HG03342 (cell line): ENCODE results near the gene PI4KA.
A peak's percentile ranks its signal among the peaks of the same experiment; 100 is the strongest.
"Not testable (repeated sequence)": the region's sequence is repeated elsewhere in the genome, so short reads cannot be mapped to it uniquely, and the experiment has no call there.

Experiments used
- ATAC-seq: cut with Tn5 transposase; IDR thresholded peaks from one replicate; pipeline ENCODE4 v1.9.1; 2021; ENCODE audit warnings: mild to moderate bottlenecking, moderate library complexity; ENCODE audit not compliant: unreplicated experiment

Gene PI4KA

DNA sequence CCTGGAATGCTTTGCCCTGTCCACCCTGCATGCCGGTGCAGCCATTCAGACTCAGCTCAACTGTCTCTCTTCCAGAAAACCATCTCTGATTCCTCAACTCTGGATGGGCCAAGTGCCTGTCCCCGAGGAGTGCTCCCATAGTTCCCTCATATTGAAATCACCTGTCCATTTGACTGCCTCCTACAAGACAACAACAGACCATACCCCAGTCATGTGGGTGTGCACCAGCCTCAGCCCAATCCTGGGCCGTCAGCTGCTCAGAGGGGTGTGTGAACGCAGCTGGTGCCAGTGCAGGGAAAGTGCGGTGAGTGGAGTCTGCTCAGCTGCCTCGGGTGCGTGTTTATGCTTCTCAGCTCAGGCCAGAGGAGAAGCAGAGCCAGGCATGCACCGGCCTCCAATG, 126.2 kb downstream of the PI4KA start:
- not testable (repeated sequence) for ATAC-seq

GRCh38 chr22:20729194-20729593, 129.4 kb downstream of the PI4KA start:
- no peak for ATAC-seq

GRCh38 chr22:20728523-20729190, 130.0 kb downstream of the PI4KA start:
- ATAC-seq = no peak

GRCh38 chr22:20727118-20728015, 131.2 kb downstream of the PI4KA start:
- ATAC-seq = no peak

DNA sequence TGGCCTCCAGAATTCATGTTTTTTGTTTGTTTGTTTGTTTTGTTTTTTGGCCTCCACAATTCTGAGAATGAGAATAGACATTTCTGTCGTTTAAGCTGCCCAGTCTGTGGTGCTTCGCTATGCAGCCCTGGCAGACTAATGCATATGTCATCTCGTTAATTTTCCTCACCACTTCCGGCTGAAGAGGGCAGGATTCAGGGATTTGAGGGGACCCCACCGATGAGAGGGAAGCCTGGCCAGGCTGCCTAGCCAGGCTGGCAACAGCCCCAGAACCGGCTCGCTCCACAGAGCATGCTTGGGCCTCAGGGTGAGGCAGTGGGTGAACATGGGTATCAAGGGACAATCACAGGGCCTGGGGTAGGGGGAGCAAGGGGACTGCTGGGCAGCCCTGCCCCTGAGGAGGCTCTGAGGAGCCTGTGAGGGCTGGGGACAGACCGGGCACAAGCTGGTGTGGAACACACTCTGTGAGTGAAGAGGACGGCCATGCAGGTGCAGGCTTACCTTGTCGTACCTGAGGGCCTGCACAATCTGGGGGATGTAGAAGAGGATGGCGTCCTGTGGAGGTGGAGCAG, 132.5 kb downstream of the PI4KA start:
- ATAC-seq = no peak

DNA sequence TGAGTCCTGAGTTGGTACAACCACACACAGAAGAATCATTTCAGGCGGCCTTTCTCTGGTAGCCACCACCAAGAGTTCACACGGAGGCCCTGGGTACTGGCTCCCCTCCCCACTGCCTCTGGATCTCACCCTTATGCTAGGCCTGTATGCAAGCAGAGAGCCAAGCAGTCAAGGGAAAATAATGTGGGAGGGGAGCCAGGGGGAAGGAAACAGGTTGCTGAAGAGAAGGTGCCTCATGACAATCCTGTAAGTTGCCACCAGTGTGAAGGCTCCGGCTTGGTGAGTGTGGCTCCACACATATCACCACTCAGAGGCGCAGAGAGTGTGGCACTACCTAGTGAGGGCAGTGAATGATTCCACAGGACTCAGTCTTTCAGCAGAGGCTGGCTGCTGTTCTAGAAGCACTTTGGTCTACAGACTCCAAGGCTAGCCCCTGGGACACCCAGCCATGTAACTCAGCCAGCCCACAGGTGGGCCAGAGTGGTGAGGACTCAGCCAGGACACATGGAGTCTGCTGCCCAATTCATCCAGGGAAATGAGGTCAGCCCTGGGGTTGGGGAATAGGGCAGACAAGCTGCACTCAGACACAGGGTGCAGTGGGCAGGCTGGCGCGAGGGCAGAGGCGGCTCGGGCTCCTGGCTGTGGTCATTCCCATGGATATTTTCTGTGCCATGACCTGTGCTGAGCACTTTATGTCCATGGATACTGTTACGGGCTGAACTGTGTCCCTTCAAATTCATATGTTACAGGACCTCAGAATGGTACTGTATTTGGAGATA, 133.7 kb downstream of the PI4KA start:
- no peak for ATAC-seq

DNA sequence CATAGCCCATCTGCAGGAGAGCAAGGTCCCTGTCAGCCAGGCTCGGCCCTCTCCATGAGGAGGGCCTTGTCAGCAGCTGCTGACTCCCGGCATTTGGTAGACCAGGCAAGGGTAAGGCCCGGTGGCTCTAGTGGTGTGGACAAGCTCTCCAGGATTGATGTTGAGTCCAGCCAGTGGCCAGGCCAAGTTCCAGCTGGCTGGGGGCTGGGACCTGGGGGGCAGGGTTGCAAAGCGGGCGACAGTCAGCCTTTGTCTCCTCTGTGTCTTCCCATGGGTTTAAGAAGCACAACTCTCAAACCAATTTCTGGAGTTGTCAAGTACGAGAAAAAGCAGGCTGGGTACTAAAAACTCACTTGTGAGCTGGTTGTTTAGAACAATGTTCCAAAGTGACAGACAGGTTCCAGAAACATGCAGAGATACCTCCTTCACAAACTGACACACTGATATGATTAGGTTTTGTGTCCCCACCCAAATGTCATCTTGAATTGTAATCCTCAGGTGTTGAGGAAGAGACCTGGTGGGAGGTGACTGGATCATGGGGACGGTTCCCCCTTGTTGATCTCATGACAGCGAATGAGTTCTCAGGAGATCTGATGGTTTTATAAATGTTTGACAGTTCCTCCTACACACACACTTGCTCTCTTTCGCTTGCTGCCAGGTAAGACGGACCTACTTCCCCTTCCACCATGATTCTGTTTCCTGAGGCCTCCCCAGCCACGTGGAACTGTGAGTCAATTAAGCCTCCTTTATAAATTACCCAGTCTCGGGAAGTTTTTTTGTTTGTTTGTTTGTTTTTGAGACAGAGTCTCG, 137.0 kb downstream of the PI4KA start:
- no peak for ATAC-seq

DNA sequence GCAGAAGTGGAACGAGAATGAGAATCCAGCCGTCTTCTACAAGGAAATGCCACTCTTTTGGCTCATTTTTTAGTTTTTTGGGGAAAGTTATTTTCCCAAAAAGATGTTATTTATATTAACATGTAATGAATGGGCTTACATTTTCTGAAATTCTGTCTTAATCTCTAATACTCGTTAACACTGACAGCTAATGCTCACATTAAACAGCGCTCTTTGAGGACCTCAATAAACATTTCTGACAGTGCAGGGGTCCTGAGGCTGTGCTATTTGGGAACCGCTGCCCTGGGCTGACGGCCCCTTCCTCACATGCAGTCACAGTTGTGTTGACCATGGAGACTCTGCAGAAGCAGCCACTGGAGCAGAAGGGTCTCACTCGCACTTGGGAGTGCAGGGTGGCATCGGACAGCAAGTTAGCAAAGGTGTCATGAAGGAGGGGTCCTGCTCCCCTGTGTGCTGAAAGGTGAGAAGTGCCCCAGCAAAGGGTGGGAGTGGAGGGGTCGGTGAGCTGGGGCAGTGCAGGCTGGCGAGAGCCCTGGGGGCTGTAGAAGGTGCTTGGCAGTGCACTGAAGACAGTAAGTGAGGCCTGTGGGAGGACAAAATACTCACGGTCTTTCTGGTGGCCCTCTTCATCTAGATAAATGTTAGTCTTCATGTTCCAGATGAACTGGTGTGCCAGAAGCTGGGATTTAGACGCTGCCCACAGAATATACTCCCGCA, 137.8 kb downstream of the PI4KA start:
- ATAC-seq = no peak

DNA sequence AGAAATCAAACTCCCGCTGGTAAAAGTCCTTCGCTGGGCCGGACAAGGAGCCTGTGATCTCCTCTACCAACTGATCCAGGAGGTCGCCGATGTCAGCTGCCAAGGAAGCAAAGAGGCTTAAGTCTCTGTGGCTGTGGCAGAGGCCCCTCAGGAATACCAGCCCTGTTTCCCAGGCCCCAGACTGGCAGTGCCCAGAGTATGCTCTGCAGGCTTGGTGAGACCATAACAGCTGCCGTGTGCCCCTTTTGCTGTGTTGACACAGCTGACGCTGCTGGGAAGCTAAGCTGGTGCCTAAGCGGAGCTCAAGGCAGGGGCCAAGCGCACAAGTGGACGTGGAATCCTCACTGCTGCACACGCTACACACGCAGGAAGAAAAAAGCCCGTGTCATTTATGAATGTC, 139.9 kb downstream of the PI4KA start:
- ATAC-seq = not testable (repeated sequence)

- not testable (repeated sequence) for ATAC-seq
These were observed 140.6 kb downstream of the PI4KA start for GRCh38 chr22:20717981-20718380.

GRCh38 chr22:20717213-20717866, 141.3 kb downstream of the PI4KA start:
- ATAC-seq = not testable (repeated sequence)

DNA sequence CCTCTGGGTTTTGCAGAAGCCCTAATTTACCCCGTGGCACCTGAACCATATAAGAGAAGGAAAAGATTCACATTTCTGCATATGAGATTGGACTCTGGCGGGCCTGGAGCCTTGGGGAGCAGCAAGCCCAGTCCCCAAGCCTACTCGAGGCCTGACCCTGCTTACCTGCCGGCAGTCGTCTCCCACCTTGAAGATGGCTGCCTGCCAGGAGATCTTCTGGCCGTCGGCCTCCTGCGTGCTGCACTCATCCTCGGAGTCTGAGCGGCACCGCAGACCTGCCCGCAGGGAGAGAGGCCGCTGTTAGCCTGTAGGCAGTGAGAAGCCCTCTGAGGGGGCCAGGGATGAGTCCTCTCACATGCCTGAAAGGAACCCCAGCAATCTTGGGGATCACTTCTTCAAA, 145.5 kb downstream of the PI4KA start:
- ATAC-seq = not testable (repeated sequence)

DNA sequence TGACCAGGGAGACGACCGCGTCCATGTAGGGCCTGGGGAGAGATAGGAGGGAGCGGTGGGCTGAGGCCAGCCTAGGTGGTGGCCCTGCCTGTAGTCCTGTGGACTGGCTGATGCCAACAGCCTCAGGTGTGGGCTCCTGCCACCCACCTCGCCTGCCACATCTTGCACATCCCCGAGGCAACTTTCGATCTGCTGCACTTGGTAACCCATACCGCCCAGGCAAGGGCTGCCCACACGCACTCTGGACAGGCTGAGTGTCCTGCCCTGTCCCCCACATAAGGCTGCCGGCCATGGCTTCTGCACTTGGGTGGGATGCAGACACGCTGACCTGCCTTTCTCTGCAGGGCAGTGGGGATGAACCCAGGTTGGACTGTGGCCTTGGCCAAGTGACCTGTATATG, 148.6 kb downstream of the PI4KA start:
- ATAC-seq = not testable (repeated sequence)

- ATAC-seq = not testable (repeated sequence)
These were observed 151.0 kb downstream of the PI4KA start for GRCh38 chr22:20707549-20708118.

- ATAC-seq = not testable (repeated sequence)
These were observed 154.6 kb downstream of the PI4KA start for GRCh38 chr22:20703816-20704609.

GRCh38 chr22:20703414-20703806, 155.2 kb downstream of the PI4KA start:
- peak; percentile 23 for ATAC-seq

- peak; percentile 72 for ATAC-seq
These were observed 155.8 kb downstream of the PI4KA start for GRCh38 chr22:20702546-20703413.
